GM19023 (cell line): ENCODE data around the gene NEIL1.
"Not testable (repeated sequence)": the region's sequence is repeated elsewhere in the genome, so short reads cannot be mapped to it uniquely, and the experiment has no call there.

Source experiments
- ATAC-seq: cut with Tn5 transposase; IDR thresholded peaks from one replicate; pipeline ENCODE4 v1.9.1; 2021; ENCODE audit warnings: mild to moderate bottlenecking, moderate library complexity; ENCODE audit not compliant: unreplicated experiment

The NEIL1 gene

GRCh38 chr15:75346796-75347221, at the start of gene NEIL1:
TSS of gene NEIL1 (plus strand) at chr15:75347039. CDS start at chr15:75348906, 1,867 bp downstream.
- no peak for ATAC-seq

DNA sequence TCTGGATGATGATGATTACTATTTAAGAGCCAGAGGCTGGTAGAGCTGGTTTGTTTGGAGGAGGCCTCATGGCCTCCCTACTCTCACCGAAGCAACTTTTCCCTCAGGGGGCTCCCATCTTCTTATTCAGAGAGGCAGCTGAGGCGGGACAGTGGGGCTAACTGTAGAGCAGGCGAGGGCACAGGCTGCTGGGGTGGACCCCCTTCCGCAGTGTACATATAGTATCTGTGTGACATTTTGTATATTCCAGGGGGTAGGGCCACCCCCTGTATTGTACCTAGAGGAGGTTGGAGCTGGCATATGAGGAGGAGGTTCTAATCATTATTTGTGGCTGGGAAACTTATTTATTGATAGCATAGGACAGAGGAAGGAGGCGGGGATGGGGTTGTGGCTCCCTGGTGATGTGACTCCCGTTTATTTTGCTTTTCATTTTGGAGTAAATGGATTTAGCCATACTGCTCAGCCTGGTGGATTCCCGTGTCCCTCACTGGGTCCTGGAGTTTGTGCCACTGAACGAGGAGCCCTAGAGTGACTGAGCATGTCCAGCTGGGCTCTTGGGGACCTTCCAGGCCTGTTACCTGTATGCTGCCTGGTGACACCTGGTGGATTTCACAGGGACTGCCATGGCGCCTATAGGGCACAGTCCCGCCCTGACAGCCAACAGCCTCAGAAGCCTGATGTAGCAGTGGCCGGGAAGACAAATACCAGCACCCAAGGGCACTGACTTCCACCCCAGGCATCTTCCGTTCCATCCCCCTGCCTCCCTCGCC, 48.1 kb upstream of the NEIL1 start:
- ATAC-seq: peak; percentile 50

GRCh38 chr15:75299311-75299688, 47.5 kb upstream of the NEIL1 start:
- ATAC-seq: peak; percentile 54

DNA sequence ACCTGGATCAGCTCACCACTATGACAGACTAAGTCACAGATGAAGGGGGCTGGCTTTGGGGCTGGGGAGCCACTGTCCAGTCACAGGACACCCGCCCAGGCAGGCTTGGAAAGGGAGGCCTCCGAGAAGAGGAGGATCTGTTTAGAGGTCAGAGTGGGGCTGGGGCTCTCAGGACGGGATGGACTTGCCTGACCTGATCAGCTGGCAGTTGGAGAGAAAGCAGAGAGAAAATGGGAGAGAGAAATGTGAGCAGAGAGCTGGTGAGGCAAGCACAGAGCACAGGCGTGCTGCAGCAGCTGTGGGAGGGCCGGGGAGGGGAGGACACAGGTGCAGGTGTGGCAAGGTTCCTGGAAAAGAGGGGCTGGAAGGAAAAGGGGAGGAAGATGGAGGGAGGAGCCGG, 46.8 kb upstream of the NEIL1 start:
- ATAC-seq: not testable (repeated sequence)

DNA sequence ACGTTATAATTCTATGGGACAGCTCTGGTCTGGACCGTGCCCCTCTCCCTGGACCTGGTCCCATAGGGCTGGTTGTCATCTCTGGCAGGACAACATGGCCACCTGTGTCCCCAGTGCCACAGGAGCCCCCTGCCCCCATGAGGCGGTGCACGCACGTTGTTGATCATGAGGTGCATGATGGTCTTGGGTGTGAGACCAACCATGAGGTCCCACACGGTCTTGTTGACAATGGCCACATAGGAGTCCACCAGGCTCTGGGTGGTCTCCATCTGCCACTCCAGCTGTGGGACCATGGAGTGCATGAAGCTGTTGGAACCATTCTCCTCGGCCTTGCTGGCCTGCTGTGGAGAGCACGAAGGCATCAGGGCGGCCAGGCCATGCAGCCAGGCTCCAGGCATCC, 44.5 kb upstream of the NEIL1 start:
- no peak for ATAC-seq

- ATAC-seq: not testable (repeated sequence)
These were observed 44.1 kb upstream of the NEIL1 start for GRCh38 chr15:75302753-75303152.

DNA sequence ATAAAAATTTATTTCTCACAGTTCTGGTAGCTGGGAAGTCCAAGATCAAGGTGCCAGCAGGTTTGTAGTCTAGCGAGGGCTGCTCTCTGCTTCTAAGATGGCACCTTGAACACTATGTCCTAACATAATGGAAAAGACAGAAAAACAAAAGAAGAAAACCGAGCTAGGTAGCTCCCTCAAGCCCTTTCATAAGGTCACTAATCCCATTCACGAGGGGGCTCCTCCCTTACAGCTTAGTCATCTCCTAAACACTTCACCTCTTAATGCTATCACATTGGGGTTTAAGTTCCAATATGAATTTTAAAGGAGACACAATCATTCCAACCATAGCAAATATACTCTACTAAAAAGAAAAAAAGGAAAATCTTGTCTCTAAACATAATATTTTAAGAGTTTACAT, 40.7 kb upstream of the NEIL1 start:
- no peak for ATAC-seq

DNA sequence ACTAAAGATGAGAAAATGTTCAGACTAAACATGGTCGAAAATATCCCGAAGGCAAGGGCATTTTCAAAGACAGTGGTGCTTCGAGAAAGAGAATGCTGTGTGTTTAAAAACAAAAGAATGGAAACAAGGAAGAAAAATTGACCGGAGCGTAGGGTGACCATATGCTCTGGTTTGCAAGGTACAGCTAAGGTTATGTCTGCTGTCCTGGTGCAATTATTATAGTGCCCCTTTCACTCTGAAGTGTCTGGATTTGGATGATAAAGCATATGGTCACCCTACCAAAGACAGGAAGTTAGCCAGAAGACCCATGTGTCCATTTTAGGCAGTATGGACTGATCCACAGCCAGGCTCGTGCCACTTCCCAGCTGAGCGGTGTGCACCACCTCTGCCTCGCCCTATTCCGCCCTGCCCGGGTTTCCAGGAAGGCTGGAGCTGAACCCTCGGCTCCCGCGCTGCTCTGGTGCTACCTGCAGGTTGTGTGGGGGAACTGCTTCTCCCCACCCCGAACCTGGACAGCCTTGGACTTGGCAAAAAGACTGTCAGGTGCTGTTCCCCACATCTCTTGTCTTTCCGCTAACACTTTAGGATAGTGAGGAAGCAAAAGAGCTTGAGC, 39.0 kb upstream of the NEIL1 start:
- no peak for ATAC-seq

- no peak for ATAC-seq
These were observed 37.1 kb upstream of the NEIL1 start for GRCh38 chr15:75309711-75310110.

GRCh38 chr15:75312548-75312947, 34.3 kb upstream of the NEIL1 start:
- not testable (repeated sequence) for ATAC-seq

- no peak for ATAC-seq
These were observed 33.6 kb upstream of the NEIL1 start for GRCh38 chr15:75313116-75313845.

DNA sequence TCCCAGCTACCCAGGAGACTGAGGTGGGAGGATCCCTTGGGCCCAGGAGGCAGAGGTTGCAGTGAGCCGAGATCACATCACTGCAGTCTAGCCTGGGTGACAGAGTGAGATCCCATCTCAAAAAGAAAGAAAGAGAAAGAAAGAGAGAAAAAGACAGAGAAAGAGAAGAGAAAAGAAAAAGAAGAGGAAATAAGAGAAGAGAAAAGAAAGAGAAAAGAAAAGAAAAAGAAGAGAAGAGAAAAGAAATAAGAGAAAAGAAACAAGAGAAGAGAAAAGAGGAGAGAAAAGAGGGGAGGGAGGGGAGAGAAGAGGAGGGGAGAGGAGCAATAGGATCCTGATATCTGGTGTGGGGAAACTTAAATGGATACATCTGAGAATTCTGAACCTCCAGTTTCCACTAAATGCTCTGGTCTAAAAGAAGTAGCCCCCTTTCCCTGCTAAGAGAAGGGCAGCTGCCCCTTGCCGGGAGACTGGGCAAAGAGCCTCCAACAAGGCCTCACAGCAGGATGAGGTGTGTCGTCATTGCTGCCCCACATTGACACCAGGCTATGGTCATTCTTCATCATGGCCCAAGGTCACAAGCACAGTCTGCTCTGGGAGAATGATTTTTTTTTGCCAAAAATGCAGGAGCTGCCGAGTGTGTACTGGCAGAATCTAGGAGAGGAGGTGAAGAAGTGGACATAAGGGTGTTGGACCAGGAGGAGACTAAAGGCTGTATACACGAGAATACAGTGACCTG, 32.1 kb upstream of the NEIL1 start:
- no peak for ATAC-seq

GRCh38 chr15:75319231-75319897, 27.5 kb upstream of the NEIL1 start:
- ATAC-seq: not testable (repeated sequence)

- no peak for ATAC-seq
These were observed 25.1 kb upstream of the NEIL1 start for GRCh38 chr15:75321711-75322110.

- ATAC-seq: no peak
These were observed 20.9 kb upstream of the NEIL1 start for GRCh38 chr15:75325922-75326321.

DNA sequence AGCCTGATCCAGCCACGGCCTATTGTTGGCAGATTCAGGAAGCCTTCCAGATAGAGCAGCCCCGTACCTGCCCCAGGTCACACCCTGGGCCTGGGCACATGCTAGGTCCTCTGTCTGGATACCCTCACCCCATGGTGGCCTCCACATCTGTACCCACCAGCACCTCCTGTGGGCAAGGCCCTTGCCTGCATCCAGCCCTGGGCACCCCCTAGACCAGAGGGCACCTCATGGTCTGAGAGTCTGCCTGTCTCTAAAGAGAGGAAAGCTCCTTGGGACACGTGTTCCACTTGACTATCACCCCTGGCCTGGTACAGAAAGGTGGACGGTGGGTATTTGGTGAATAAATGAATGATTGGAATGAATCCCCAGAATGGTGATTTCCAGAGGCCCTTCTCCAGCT, 19.8 kb upstream of the NEIL1 start:
- ATAC-seq: no peak

GRCh38 chr15:75327491-75327890, 19.3 kb upstream of the NEIL1 start:
- no peak for ATAC-seq

- ATAC-seq: no peak
These were observed 18.1 kb upstream of the NEIL1 start for GRCh38 chr15:75328493-75329314.

GRCh38 chr15:75329571-75329970, 17.3 kb upstream of the NEIL1 start:
- no peak for ATAC-seq

- ATAC-seq: not testable (repeated sequence)
These were observed 14.7 kb upstream of the NEIL1 start for GRCh38 chr15:75332093-75332492.
